Measurements from ENCODE around the gene MESP2. TPM values are rescaled to one million over a fixed set of nuclear protein-coding genes. Genes with fewer than 3 reads are reported as not detected.

Gene MESP2
- total RNA-seq, 4 donors from 2014 or later: 0.59 to 2.4 (median 0.83) TPM; not detected in 1

GRCh38 chr15:89770041-89770440, 6.1 kb upstream of the MESP2 start:
- H3K27me3 ChIP-seq: no peaks in the 10 kb centered on the region
- WGBS, 2 donors: 34 to 46% methylated on average over 3 of the region's 3 CpGs
- no peak for DNase-seq

GRCh38 chr15:89772932-89773583, 3.1 kb upstream of the MESP2 start:
- Histone ChIP-seq H3K36me3 (no peaks in the 10 kb centered on the region), H3K4me3 (no peak overlapping the region), H3K27ac (peak overlapping the region in 1 of 4 donors; percentile 69), H3K9me3 (no peaks in the 10 kb centered on the region), H3K4me1 (peaks cover 16 to 59% (median 17%) of the 10 kb centered on the region in 3 donors), H3K27me3 (no peaks in the 10 kb centered on the region)
- no peak for TF ChIP-seq POLR2A (IDR thresholded peaks at IDR 0.05)
- peak in 4 of 6 experiments; percentile 17 to 53 (median 40) for TF ChIP-seq CTCF (IDR thresholded peaks at IDR 0.05)
- 46 to 60% methylated on average over 3 of the region's 3 CpGs for WGBS, 2 donors
- no peak for DNase-seq
- intact Hi-C loops (cut with DNase I): no loop called here

More at GRCh38 chr15:89770041-89770440, 6.1 kb upstream of the MESP2 start:
- Histone ChIP-seq H3K36me3 (no peaks in the 10 kb centered on the region), H3K4me3 (no peak overlapping the region), H3K9me3 (no peaks in the 10 kb centered on the region), H3K27ac (no peak overlapping the region), H3K4me1 (peaks cover 0 to 46% (median 4%) of the 10 kb centered on the region in 3 donors)
- TF ChIP-seq CTCF (IDR thresholded peaks at IDR 0.05): no peak
- no peak for TF ChIP-seq POLR2A (IDR thresholded peaks at IDR 0.05)
- intact Hi-C loops (cut with DNase I): no loop called here

- Histone ChIP-seq H3K36me3 (no peaks in the 10 kb centered on the region), H3K4me3 (no peak overlapping the region), H3K9me3 (no peaks in the 10 kb centered on the region), H3K27me3 (no peaks in the 10 kb centered on the region), H3K27ac (peak overlapping the region; percentile 31 to 69 (median 45)), H3K4me1 (peaks cover 20 to 73% (median 21%) of the 10 kb centered on the region in 3 donors)
- intact Hi-C loops (cut with DNase I): no loop called here
- DNase-seq: no peak
- WGBS, 2 donors: 37 to 81% methylated on average over 4 to 5 of the region's 5 CpGs
- no peak for TF ChIP-seq POLR2A (IDR thresholded peaks at IDR 0.05)
- TF ChIP-seq CTCF (IDR thresholded peaks at IDR 0.05): no peak
Measured at GRCh38 chr15:89774492-89774891, 1.6 kb upstream of the MESP2 start.

- H3K36me3 ChIP-seq: no peaks in the 10 kb centered on the region
- TF ChIP-seq CTCF (IDR thresholded peaks at IDR 0.05): no peak
- TF ChIP-seq POLR2A (IDR thresholded peaks at IDR 0.05): no peak
- WGBS, 2 donors: 67% methylated on average over 8 of the region's 14 CpGs; no CpG with 5 or more reads in 1 of the 2 donors
- no peak for DNase-seq
- no peaks in the 10 kb centered on the region for H3K27me3 ChIP-seq
- H3K9me3 ChIP-seq: no peaks in the 10 kb centered on the region
- peaks cover 25 to 85% (median 27%) of the 10 kb centered on the region in 3 donors for H3K4me1 ChIP-seq
- intact Hi-C loops (cut with DNase I): no loop called here
- peak overlapping the region in 3 of 4 donors; percentile 56 to 74 (median 61) for H3K27ac ChIP-seq
- peak overlapping the region in 3 of 4 donors; percentile 41 to 65 (median 48) for H3K4me3 ChIP-seq
Measured at GRCh38 chr15:89775815-89776214, 317 bp upstream of the MESP2 start.

- WGBS, 2 donors: 61 to 62% methylated on average over 7 to 10 of the region's 25 CpGs
- H3K27ac ChIP-seq: peak overlapping the region in 1 of 4 donors; percentile 47
- H3K9me3 ChIP-seq: no peaks in the 10 kb centered on the region
- no peak for TF ChIP-seq POLR2A (IDR thresholded peaks at IDR 0.05)
- no peak for TF ChIP-seq CTCF (IDR thresholded peaks at IDR 0.05)
- H3K4me3 ChIP-seq: peak overlapping the region in 3 of 4 donors; percentile 41 to 65 (median 48)
- peaks cover 37 to 98% (median 37%) of the 10 kb centered on the region in 3 donors for H3K4me1 ChIP-seq
- no peak for DNase-seq
- no peaks in the 10 kb centered on the region for H3K36me3 ChIP-seq
- H3K27me3 ChIP-seq: no peaks in the 10 kb centered on the region
- intact Hi-C loops (cut with DNase I): no loop called here
Measured at GRCh38 chr15:89777073-89777751, 1.1 kb downstream of the MESP2 start.

Measured in esophagus squamous epithelium (tissue), 5 donors.